Esophagus muscularis mucosa (tissue), 4 donors: Measurements from ENCODE around the gene MYO9B. TPM values are rescaled to one million over a fixed set of nuclear protein-coding genes. Genes with fewer than 3 reads are reported as not detected.
"Not testable (repeated sequence)": the region's sequence is repeated elsewhere in the genome, so short reads cannot be mapped to it uniquely, and the experiment has no call there.

Source experiments
- DNase-seq: peaks from one replicate; pipeline ENCODE4 v3.0.0-alpha.2; 2017; ENCODE audit errors: extremely low spot score
- H3K27ac ChIP-seq, 4 donors: fragments of 200-600 bp; sonication (generic); replicated peaks in 1 of 4; 1 replicate in 3 of 4; 2 replicates in 1 of 4; pipeline ENCODE4 v1.5.1; 2016 to 2019; ENCODE audit warnings: mild to moderate bottlenecking in 1 of 4
- H3K27me3 ChIP-seq, 4 donors: fragments of 200-600 bp; sonication (generic); one replicate each; pipeline versions ENCODE4 v1.5.1 to v1.6.0; 2016 to 2019
- H3K36me3 ChIP-seq, 4 donors: fragments of 200-600 bp; sonication (generic); one replicate each; pipeline ENCODE4 v1.5.1; 2016 to 2019
- H3K4me1 ChIP-seq, 4 donors: fragments of 200-600 bp; sonication (generic); one replicate each; pipeline ENCODE4 v1.5.1; 2016 to 2019
- H3K4me3 ChIP-seq, 4 donors: fragments of 200-600 bp; sonication (generic); 1 replicate in 2 of 4; 2 replicates in 2 of 4; pipeline ENCODE4 v1.5.1; 2016 to 2019; ENCODE audit warnings: mild to moderate bottlenecking in 4 of 4, moderate library complexity in 1 of 4
- H3K9me3 ChIP-seq, 4 donors: fragments of 200-600 bp; sonication (generic); 1 replicate in 3 of 4; 2 replicates in 1 of 4; pipeline ENCODE4 v1.5.1; 2016 to 2019
- EP300 ChIP-seq: sonication (generic); formaldehyde crosslinking; IDR thresholded peaks from one replicate; pipeline ENCODE4 v1.6.1; 2017; ENCODE audit warnings: antibody characterized with exemption
- POLR2A ChIP-seq: fragments of 450-650 bp; IDR thresholded peaks from one replicate; pipeline ENCODE4 v1.6.1; 2017; ENCODE audit warnings: antibody characterized with exemption, moderate library complexity, mild to moderate bottlenecking, low read depth
- POLR2AphosphoS5 ChIP-seq, 2 donors: sonication (generic); formaldehyde crosslinking; IDR thresholded peaks; one replicate each; pipeline ENCODE4 v1.6.1; 2017; ENCODE audit warnings: antibody characterized with exemption in 2 of 2
- WGBS: methylation state at CpG from one replicate; pipeline ENCODE4 v1.1.5; 2018; 5-methylcytosine and 5-hydroxymethylcytosine counted together
- intact Hi-C: fragments of 100-400 bp; cut with DNase I; formaldehyde crosslinking; loops from one replicate; pipeline ENCODE4 v1.15.1; 2023
- total RNA-seq, 4 donors: library from RNA; depleted of rRNA; stranded (reverse); fragments of >200 nt; gene quantifications; one replicate each; pipeline versions ENCODE4 v1.1.0 to v1.2.1, GENCODE V29; 2016
- TF ChIP-seq, protein P1 (sequence below), 3 experiments: fragments of 200-600 bp in 2 of 3; fragments of 450-650 bp in 1 of 3; sonication (generic) in 2 of 3; IDR thresholded peaks; one replicate each; pipeline ENCODE4 v1.5.1; 2017 to 2019; ENCODE audit warnings: antibody characterized with exemption in 3 of 3, mild to moderate bottlenecking in 2 of 3, moderate library complexity in 1 of 3

Gene MYO9B
- total RNA-seq, 4 donors from 2014 or later = 52.6 to 73.3 (median 57.7) TPM

DNA sequence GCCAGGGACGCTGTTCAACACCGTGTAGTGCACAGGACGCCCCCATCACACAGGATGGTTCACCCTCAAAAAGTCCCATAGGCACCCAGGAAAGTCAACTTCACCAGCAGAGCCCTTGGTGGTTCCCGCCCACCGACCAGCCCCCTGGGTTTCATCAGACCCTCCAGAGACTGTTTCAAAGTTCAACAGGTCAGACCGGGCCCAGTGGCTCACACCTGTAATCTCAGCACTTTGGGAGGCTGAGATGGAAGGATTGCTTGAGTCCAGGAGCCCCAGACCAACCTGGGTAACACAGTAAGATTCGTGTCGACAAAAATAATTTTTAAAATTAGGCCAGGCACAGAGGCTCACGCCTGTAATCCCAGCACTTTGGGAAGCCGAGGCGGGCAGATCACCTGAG, 61.0 kb downstream of the MYO9B start:
- intact Hi-C loops = loop anchor here (5.0 kb wide), 1 partner anchor 59 kb away; the partner anchor contains the start of genes HAUS8 and MYO9B
- H3K9me3 ChIP-seq = no peaks in the 10 kb centered on the region
- WGBS = 89% methylated on average over 11 of the region's 11 CpGs
- no peak for DNase-seq
- peaks cover 40 to 51% (median 45%) of the 10 kb centered on the region in 4 donors for H3K4me1 ChIP-seq
- no peak overlapping the region for H3K4me3 ChIP-seq
- no peaks in the 10 kb centered on the region for H3K27me3 ChIP-seq
- H3K36me3 ChIP-seq = no peaks in the 10 kb centered on the region
- H3K27ac ChIP-seq = peak overlapping the region; percentile 88 to 93 (median 90)
- TF ChIP-seq, protein P1, sequence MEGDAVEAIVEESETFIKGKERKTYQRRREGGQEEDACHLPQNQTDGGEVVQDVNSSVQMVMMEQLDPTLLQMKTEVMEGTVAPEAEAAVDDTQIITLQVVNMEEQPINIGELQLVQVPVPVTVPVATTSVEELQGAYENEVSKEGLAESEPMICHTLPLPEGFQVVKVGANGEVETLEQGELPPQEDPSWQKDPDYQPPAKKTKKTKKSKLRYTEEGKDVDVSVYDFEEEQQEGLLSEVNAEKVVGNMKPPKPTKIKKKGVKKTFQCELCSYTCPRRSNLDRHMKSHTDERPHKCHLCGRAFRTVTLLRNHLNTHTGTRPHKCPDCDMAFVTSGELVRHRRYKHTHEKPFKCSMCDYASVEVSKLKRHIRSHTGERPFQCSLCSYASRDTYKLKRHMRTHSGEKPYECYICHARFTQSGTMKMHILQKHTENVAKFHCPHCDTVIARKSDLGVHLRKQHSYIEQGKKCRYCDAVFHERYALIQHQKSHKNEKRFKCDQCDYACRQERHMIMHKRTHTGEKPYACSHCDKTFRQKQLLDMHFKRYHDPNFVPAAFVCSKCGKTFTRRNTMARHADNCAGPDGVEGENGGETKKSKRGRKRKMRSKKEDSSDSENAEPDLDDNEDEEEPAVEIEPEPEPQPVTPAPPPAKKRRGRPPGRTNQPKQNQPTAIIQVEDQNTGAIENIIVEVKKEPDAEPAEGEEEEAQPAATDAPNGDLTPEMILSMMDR (IDR thresholded peaks at IDR 0.05) = no peak
- TF ChIP-seq POLR2A = no peak
- no peak for TF ChIP-seq EP300
- no peak for TF ChIP-seq POLR2AphosphoS5 (IDR thresholded peaks at IDR 0.05)

DNA sequence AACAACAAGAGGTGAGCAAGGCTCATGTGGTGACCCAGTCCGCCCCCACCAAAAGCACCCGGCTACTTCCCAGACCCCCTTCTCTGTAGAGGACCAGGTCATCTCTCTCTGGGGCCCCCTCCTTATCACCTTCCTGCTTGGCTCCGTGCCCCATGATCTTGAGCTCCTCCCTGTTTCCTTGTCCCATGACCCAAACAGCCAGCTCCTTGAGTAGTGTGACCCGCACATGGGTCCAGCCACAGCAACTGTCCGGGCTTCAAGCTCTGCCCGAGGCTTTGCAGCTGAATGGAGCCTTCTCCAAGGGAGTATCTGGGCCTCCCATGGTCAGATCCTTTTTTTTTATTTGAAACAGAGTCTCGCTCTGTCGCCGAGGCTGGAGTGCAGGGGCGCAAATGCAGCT, 61.8 kb downstream of the MYO9B start:
- no peak for DNase-seq
- 81% methylated on average over 9 of the region's 10 CpGs for WGBS
- TF ChIP-seq EP300 (no peak), POLR2A (no peak), POLR2AphosphoS5 (IDR thresholded peaks at IDR 0.05) (no peak)
- TF ChIP-seq, protein P1 (IDR thresholded peaks at IDR 0.05) = no peak
- Histone ChIP-seq H3K4me1 (peaks cover 40 to 51% (median 45%) of the 10 kb centered on the region in 4 donors), H3K36me3 (peaks cover 0 to 3% (median 0%) of the 10 kb centered on the region in 4 donors), H3K9me3 (no peaks in the 10 kb centered on the region), H3K4me3 (no peak overlapping the region), H3K27me3 (no peaks in the 10 kb centered on the region), H3K27ac (peak overlapping the region in 2 of 4 donors; percentile 91 to 93)
- intact Hi-C loops = loop anchor here (5.0 kb wide), 1 partner anchor 60 kb away; the partner anchor contains the start of genes HAUS8 and MYO9B

DNA sequence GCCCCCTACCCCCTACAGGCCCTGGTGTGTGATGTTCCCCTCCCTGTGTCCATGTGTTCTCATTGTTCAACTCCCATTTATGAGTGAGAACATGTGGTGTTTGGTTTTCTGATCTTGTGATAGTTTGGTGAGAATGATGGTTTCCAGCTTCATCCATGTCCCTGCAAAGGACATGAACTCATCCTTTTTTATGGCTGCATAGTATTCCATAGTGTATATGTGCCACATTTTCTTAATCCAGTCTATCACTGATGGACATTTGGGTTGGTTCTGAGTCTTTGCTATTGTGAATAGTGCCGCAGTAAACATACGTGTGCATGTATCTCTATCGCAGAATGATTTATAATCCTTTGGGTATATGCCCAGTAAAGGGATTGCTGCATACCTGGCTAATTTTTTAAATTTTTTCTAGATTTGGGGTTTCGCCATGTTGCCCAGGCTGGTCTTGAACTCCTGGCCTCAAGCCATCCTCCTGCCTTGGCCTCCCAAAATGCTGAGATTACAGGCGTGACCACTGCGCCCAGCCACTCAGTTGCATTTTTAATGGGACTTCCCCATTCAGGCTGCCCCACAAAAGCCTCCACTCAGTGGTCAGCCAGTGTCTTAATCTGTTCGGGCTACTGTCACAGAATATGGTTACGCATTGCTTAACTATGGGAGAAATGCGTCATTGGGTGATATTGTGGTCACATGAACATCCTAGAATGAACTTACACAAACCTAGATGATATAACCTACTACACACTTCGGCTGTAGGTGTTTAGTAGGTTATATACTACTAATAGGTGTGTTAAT, 62.7 kb downstream of the MYO9B start:
- peak in 1 of 2 donors; percentile 6 for TF ChIP-seq POLR2AphosphoS5 (IDR thresholded peaks at IDR 0.05)
- not testable (repeated sequence) for DNase-seq, H3K27me3 ChIP-seq, H3K9me3 ChIP-seq, H3K4me3 ChIP-seq, H3K36me3 ChIP-seq
- Histone ChIP-seq H3K27ac (peak overlapping the region in 3 of 4 donors; percentile 54 to 67 (median 65)), H3K4me1 (peaks cover 40 to 51% (median 45%) of the 10 kb centered on the region in 4 donors)
- intact Hi-C loops = loop anchor here (5.0 kb wide), 1 partner anchor 61 kb away; the partner anchor contains the start of genes HAUS8 and MYO9B
- WGBS = 87% methylated on average over 10 of the region's 10 CpGs

DNA sequence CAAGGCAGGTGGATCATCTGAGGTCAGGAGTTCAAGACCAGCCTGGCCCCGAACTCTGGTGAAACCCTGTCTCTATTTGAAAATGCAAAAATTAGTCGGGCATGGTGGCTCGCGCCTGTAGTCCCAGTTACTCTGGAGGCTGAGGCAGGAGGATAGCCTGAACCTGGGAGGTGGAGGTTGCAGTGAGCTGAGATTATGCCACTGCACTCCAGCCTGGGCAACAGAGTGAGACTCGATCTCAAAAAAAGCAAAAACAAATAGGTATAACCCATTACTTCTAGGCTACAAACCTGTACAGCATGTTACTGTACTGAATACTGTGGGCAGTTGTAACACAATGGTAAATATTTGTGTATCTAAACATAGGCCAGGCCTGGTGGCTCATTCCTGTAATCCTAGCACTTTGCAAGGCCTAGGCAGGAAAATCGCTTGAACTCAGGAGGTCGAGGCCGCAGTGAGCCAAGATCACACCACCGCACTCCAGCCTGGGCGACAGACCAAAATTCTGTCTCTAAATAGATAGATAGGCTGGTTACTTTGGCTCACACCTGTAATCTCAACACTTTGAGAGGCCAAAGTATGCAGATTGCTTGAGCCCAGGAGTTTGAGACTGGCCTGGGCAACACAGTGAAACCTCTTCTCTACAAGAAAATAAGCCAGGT, 63.5 kb downstream of the MYO9B start:
- 87% methylated on average over 7 of the region's 10 CpGs for WGBS
- Histone ChIP-seq H3K27me3 (no peaks in the 10 kb centered on the region), H3K4me1 (peaks cover 40 to 51% (median 45%) of the 10 kb centered on the region in 4 donors), H3K4me3 (no peak overlapping the region), H3K9me3 (no peaks in the 10 kb centered on the region), H3K36me3 (peaks cover 0 to 3% (median 0%) of the 10 kb centered on the region in 4 donors), H3K27ac (peak overlapping the region; percentile 5 to 67 (median 60))
- TF ChIP-seq POLR2A (no peak), EP300 (no peak), POLR2AphosphoS5 (IDR thresholded peaks at IDR 0.05) (peak in 1 of 2 donors; percentile 40)
- TF ChIP-seq, protein P1 (IDR thresholded peaks at IDR 0.05) = no peak
- intact Hi-C loops = loop anchor here (5.0 kb wide), 1 partner anchor 62 kb away; the partner anchor contains the start of genes HAUS8 and MYO9B
- DNase-seq = no peak

DNA sequence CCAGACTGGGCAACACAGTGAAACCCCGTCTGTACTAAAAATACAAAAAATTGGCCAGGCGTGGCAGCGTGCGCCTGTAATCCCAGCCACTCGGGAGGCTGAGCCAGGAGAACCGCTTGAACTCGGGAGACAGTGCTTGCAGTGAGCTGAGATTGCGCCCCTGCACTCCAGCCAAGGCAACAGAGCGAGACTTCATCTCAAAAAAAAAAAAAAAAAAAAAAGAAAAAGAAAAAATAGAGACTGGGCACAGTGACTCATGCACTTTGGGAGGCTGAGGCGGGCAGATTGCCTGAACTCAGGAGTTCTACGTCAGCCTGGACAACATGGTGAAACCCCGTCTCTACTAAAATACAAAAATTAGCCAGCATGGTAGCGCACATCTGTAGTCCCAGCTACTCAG, 69.2 kb downstream of the MYO9B start:
- DNase-seq, H3K9me3 ChIP-seq, intact Hi-C loops, H3K4me3 ChIP-seq, H3K27me3 ChIP-seq: not testable (repeated sequence)
- 76% methylated on average over 13 of the region's 13 CpGs for WGBS
- Histone ChIP-seq H3K27ac (peak overlapping the region in 1 of 4 donors; percentile 22), H3K4me1 (peaks cover 5 to 17% (median 9%) of the 10 kb centered on the region in 4 donors), H3K36me3 (peaks cover 3 to 43% (median 20%) of the 10 kb centered on the region in 4 donors)
